ENCODE measurements around the gene ITPR1.

Gene ITPR1

DNA sequence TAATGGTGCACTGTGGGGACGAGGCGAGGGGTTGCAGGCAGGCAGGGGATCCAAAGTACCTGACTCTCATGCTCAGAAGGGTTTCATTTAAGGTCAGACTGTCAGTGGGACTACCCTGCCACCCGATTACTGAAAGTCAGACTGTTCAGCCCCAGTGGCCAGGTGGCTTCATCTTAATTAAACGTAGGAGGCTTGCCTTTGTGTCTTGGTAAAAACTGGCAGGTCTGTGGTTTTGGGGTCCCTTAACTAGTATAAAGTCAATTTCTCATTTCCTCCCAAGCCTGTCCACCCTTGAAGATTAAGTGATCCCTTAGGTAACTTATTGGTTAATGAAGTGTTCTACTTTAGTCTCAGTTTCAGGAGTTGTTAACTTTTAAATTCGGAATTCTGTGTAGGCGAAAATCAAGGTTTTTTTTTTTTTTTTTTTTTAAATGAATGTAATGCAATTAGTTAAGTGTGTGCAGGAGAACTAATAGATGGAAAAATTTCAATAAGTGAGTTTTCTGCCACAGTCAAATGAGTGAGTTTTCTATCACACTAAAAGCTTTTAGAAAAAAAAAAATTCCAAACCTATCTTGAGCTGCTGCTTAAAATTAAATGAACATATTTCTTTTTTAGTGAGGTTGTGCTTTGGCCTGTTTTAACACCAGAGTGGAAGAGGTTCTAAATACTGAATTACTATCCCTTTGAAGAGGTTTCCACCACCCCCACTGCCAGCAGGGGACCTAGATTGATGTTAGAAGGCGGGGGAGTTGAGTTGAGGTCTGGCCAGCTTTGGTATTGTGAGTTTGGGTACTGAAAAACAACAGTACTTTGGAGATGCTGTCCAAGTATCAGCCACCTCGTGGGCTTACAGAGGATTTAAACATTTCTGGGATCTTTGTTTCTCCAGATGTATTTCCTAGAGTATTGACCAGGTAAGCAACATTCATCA, 15.2 kb downstream of the ITPR1 start:
- FAIRE-seq (no peak), DNase-seq (ENCODE audit: low spot score) (no peak)

DNA sequence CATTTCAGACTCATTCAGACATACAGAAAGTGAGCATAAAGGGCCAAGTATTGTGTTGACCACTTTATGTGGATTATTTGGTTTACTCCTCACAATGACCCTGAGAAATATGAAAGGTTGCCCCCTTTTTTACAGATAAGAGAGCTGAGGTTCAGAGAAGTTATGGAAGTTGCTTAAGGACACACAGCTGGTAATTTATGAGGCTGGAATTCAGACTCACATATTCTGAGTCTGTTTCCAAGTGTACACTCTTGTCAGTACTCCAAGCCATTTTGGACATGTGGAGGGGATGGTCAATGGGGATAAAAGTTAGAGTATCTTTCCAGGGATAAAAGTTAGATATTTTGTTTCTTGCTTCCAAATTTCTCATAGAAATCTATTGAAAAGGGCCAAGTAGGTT, 15.9 kb downstream of the ITPR1 start:
- DNase-seq (ENCODE audit: low spot score) (no peak), FAIRE-seq (no peak)

DNA sequence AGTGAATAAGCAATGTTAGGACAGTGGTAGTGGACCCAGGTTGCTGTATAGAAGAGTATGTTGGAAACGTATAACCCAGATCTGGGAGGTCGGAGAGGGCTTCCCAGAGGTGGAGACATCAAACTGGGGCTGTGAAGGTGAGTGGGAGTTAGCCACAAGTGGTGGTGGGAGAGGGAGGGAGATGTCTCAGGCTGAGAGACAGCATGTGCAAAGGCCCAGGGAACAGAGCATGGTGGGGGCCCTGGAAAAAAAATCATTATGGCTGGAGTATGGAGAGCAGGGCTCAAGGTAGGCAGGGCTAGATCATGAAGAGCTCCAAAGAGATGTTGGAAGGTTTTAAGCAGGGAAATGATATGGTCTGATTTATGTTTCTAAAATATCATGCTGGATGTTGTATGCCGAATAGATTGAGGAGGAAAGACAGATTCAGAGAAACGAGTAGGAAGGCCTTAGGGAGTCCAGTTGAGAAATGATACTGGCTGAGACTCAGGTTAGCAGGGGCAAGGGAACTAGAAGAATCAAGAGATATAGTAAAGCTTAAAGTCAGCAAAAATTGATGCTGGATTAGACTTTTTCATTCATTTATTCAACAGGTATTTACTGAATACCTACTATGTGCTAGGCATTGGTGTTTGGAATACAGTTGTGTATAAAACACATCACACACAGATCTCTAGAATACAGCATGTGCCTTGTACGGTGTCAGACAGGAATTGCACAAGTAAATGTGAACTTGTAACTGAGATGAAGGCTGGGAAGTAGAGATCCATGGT, 17.0 kb downstream of the ITPR1 start:
- DNase-seq (ENCODE audit: low spot score) = no peak

DNA sequence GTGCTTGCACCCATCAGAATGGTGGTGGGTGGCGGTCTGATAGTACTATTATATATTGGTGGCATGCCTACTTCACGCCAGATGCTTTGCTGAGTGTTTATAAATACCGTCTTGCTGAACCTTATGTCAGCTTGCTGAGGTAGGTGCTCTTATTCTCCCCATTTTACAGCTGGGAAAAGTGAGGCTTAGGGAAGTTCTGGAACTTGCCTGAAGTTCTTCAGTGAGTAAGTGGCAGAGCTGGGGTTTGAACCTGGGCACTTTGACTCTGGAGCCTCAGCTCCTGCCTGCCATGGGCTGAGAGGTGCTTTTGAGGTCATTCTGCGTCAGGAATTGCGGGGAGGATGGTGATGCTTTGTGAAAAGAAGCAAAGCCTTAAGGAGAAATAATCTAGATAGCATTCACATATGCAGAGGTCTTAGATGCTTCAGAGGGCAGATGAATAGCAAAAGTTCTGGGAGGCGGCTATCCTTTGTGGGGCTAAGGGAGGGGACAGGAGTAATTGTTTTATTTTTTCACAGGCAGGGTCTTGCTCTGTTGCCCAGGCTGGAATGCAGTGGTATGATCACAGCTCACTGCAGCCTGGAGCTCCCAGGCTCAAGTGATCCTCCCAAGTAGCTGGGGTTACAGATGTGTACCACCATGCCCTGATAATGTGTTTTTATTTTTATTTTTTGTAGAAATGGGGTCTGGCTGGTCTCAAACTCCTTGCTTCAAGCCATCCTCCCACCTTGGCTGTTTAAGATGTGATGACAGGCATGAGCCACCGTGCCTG, 18.5 kb downstream of the ITPR1 start:
- no peak for FAIRE-seq
- no peak for DNase-seq (ENCODE audit: low spot score)

More for the DNA sequence above, 17.0 kb downstream of the ITPR1 start:
- FAIRE-seq = no peak

DNA sequence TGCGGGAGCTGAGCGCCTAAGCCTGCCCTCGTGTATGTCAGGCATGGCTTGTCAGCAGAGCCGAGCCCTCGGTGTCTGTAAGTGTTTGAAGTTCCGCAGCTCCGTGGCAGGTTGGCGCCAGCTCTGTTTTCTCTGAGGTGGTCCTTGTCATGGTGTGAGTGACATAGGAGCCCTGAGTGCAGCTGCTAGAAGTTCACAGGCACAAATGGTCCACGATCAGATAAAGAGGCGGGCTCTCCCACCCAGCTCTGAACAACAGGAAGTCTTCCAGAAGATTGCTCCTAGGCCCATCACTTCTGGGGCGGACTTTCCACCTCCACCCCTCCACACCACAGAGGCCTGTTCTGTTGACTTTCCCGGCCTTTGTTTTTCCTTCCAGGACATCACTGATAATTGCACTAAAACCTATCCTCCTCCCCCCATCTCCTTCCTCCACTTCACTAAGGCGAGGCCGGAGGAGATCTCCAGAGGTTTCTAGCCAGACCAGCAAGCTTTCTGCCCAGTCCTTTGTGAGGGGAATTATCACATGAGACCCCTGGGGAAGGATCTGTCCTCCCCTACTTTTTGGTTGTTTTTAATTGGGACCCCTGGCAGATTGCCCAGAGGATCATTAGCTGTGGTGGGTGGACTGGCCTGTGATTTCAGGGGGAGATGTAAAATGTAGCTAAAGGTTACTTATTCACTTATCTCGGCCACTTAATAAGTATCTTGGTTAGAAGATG, 19.9 kb downstream of the ITPR1 start:
- FAIRE-seq = no peak

DNA sequence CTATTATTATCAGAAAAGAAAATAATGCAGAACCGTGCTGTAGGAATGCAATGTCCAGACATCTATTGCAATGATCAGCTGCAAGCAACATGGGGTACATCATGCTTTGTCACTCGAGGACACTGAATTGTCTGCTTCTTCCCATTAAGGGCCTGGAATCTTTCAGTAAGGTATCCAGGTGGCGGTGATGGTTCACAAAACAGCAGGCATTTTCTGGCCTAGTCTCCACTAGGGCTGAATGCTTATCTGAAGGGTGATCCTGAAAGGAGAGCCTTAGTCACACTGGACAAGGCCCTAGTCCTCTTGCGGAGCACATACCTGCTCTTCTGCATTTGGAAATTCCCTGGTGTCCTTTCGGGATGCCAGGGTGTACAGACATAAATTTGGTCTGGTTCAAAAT, 21.2 kb downstream of the ITPR1 start:
- DNase-seq (ENCODE audit: low spot score) = no peak
- FAIRE-seq = no peak

More for the DNA sequence above, 19.9 kb downstream of the ITPR1 start:
- DNase-seq (ENCODE audit: low spot score) = no peak

DNA sequence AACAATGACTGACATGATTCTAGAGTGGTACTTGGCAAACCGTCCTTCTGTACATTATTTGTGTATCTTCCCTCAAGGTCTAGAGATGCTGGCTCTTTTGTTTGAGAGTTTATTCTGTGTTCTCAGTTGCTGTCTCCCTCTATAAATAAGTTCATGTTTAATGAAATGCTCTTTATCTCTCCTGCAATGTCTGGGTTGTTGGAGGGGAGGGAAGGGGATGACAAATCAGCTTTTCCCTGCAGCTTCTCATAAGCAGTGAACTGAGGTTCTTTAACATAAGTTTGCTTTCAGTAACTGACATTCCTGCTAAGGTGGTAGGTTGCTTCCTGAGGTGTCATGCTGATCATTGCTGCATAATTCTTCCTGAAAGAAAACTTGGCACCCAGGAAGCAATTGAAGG, 21.8 kb downstream of the ITPR1 start:
- DNase-seq (ENCODE audit: low spot score) = no peak

DNA sequence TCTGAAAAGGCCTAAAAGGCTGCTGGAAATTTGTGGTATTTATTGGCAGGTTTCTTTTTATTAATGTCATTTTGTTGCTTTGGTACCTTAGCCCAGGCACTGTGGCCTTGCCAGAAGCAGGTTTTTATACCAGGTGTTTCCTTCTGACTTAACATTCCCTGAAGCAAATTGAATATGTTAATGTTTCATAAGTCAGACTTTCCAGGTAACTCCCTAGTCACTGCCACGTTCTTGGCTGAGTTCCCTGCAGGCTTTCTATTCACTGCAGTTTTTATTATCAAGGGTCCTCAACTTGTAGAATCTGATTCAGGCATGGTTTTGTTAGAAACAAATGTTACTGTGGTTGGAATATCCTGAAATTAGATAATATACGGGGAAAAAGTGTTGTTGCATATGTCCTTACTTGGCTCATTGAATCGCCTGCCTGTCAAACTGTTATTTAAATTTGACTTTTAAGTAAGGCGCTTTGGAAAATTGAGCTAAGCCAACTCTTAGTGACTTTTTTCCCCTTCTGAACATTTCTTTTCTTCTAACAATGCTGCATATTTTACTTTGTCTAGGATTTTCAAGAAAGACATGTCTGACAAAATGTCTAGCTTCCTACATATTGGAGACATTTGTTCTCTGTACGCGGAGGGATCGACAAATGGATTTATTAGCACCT, 22.9 kb downstream of the ITPR1 start:
- DNase-seq (ENCODE audit: low spot score) = no peak
- FAIRE-seq = no peak

More for the DNA sequence above, 21.8 kb downstream of the ITPR1 start:
- FAIRE-seq = no peak

DNA sequence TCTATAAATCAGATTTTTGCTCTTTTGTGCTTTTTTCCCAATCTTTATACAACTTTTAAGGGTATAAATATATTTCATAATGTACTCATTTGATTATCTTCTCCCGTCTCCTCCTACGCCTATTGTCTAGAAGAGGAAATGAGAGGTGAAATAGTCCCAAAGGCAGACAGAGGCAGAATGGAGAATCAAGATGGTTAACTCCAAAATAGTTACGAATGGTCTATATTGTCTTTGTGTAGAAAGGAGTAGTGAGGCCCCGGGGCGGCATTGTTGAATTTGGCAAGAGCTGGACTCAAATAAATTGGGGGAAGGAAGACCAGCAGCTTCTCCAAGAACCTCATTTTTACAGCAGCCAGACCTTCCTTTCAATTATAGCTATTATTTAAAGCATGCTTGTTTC, 23.9 kb downstream of the ITPR1 start:
- DNase-seq (ENCODE audit: low spot score) (no peak), FAIRE-seq (no peak)

DNA sequence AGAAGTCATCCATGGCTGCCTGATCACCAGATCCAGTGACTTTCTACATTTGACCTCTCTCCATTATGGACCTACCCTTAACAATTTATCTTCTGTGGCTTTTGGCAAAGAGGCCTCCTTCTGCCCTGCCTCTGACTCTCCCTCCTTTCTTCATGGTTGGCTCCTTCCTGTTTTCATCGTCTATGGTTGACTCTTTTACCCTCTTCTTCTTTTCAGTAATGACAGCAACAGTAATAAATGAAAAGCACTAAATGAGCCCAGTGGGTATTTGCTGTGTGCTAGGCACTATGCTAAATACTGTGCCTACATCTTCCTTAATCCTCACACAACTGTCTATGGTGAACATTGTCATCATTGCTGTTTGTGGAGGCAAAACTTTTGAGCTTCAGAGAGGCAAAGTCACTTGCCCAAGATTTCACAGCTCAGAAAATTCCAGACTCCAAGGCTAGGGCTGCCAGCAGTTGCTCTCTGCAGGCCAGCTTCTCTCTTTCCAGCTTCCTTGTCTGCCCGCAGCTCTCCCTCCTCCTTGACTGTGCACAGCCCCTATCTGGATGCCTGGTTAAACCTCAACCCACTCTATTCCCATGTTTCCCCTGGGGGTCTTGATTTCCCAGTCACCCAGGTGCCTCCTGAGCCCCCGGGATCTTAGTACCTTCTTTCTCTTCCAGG, 24.6 kb downstream of the ITPR1 start:
- FAIRE-seq (no peak), DNase-seq (ENCODE audit: low spot score) (no peak)

DNA sequence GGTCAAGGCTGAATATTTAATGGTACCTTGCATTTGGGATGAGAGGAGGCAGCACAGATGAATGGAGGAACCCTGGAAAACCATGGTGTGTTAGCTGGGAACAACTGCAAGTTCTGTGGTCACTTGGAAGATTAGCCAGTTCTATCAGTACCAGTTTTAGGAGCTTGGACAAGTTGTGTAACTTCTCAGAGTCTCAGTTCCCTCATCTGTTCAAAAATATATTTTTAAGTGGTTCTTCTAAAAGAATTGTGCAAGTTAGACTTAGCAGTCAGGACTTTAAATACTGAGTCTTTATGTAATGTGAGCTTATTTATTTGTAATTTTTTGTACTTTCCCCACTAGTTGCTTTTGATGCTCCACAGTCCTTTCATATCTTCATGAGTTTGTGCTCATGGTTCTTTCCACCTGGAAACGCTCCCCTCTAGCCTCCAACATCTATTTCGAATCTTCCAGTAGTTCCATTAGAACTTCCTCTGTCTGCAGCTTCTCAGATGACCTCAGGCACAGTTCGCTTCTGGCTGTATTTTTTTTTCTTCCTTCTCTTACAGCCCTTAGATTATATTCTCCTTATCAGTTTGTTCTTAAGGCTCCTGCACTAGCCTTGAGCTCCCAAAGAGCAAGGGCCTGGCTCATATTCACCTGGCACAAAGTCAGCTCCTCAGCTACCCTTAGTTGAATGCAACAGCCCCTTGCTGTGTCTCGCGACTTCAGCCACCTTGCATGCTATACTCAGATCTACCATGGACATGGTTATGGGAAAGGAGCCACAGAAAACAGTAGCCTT, 27.1 kb downstream of the ITPR1 start:
- FAIRE-seq = no peak
- no peak for DNase-seq (ENCODE audit: low spot score)

DNA sequence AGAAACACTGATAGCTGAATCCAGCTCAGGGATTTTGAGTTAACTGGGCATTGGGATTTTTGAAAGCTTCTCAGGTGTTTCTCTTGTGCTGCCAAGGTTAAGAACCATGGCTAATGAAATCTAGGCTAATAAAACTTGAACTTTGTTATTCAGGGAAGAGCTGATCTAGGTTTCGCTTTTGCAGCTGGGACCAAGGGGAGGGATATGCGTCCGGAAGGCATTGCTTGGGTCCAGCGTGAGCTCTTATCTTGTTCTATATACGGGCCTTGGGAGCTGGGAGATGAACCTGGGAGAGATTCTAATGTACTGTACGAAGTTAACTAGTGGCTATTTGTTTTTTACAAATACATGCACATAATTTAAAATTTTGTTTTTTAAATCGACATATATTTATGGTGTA, 29.8 kb downstream of the ITPR1 start:
- FAIRE-seq = no peak
- no peak for DNase-seq (ENCODE audit: low spot score)

DNA sequence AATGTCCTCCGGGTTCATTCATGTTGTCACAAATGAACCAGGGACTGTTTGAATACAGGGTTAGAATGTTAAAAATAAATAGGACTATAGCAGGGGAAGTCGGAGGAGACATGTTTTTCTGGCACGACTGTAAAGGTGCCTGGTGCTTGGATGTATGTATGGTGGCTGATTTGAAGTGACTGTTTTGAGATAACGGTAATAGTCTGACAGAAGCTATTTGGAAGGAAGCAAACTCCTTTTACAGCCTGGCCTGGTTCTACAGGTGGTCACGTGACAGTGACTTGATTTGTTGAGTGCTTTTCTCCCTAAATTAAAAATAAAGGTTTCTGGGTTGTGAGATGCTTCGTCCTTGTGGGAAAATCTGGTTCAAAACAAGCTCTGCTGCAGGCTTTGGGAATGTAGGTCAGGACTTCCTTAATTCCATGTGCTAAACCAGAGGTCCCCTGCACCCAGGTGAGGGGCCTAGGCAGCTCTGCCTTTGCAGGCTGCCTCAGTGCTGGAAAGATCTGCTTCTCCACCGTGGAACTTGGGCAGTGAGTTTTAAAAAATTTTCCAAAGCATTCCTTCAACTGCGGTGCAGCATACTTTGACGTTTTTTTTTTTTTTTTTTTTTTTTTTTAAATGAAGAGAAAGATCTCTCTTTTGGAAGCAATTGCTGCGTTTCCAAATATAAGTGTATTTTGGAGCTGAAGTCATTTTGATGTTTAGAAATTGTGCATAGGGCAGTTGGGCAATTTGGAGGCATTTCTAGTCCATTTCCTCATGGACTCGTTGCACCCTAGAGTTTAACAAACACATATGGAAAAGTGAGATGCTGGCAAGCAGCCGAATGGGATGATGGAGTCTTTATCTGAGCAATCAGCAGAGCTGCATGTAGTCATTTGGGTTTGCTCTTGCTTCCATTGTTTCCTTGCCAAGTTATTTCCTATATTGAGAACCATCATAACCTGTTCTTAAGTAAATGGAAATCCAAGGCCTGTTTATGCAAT, 30.9 kb downstream of the ITPR1 start:
- no peak for FAIRE-seq
- DNase-seq (ENCODE audit: low spot score) = no peak

DNA sequence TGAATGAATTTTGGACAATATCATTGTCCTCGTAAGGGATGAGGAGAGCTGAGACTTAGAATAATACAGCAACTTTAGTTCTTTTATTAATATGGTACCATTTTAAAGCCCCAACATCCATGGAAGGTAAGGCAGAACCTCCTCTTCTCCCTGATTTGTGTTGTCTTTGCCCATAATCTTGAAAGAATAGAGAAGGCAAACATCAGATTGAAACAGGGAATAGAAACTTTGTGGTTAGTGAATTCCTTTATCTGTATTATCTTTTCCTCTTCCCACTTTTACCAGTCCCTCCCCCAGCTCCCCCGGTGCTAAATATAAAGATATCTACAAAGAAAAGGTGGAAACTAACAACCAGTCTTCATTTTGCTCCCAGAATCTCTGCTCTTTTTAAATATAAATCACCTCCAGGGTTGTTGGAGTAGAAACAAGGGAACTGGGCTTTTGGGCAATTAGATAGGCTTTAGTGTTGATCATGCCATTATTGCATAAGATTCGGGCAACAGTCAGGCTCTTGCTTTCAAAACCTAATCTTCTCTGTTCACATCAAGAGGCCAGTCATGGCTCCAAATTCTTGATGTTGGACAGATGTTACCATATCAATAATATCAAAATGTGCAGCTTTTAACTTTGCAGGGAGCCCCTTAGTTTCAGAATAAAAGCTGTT, 32.5 kb downstream of the ITPR1 start:
- DNase-seq (ENCODE audit: low spot score) = no peak
- FAIRE-seq = no peak

DNA sequence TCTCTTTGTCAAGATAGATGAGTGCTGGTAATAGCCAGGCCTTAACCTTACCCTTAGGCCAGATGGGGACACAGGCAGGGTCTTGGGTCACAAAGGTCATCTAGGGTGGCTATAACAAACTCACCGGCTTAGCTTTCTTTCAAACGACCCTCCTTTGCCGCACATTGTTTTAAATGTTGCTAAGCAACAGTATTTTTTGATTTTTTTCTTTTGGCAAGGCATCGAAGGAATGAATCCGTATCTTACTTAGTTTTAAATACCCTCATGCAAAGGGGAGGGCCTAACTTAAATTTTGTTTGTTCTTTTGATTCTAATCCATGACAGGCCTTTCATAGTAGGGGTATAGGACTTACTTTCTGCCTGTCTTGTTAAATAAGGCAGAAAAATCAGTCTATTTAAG, 35.2 kb downstream of the ITPR1 start:
- DNase-seq (ENCODE audit: low spot score) (no peak), FAIRE-seq (no peak)

DNA sequence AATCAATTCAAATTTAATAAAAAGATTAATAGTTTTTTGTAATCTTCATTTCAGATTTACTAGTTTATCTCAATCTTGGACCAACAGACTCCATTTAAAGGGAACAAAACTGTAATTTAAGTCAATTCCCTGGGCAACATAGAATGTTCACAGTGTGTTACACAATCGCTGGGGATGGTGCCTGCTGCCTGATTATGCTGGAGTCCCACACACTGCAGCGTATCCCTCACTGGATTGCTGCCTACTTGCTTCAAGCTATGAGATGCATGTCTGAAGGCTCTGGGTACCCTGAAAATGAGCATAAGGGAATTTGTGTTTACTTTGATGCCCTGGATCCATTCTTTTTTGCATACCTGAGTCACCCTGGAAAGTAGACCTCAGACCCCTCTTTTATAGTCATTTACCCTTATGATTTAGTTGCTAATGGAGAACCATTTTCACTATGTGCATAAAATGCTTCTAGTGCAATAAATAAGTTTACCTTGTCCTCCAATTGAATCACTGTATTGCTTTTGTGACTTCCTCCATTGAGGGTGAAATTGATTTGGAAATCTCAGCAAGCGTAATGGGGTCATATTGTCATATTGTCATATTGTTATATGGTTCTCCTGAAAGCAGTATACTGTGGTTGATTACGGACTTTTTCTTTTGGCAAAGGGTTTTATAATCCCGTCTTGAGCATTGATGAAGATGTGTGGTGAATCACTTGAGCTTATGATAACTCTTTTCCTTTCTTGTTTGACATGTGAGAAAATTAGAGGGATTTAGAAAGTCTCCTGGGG, 35.9 kb downstream of the ITPR1 start:
- FAIRE-seq = no peak
- DNase-seq (ENCODE audit: low spot score) = no peak
